ENCODE results near the gene CERT1. TPM values are rescaled to one million over a fixed set of nuclear protein-coding genes. Genes with fewer than 3 reads are reported as not detected.

CERT1 gene

DNA sequence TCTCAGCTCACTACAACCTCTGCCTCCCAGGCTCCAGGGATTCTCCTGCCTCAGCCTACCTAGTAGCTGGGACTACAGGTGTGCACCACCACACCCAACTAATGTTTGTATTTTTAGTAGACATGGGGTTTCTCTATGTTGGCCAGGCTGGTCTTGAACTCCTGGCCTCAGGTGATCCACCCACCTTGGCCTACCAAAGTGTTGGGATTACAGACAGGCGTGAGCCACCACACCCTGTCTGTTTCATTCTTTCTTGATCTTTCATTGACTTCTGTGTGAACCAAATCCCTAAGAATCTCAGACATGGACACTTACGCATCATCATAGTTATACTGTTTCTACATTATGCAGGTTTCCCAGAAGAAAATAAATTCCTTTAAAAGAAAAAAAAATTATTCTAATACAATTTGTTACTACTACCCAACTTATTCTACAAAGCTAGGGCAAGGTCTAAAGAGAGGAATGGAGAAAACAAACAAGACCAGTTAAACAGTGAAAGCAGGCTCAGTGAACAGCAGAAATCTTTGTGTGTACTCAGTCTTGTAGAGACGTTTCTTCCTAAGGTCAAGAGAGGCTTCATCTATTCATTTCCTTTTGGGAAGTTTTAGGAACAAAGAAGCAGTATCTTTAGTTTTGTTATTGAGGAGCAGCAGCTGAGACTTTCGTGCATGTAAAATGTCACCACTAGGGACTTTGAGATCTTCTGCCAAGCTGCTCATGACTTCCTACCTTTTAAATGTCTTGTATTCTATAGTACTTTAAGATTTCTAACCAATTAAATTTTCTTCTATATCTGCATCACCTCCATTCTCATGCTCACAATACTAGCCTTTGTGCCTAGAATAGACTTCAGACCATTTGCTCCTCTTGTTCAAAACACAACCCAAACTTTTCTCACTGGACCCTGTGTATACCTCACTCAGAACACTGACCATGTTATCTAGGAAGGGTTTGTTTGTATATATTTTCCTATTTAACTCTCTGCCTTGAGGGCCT is 180.0 kb downstream of the CERT1 start:
- 80% methylated on average over 3 of the region's 4 CpGs for WGBS
- H2BK12ac ChIP-seq (ENCODE audit: low read length in 2 of 2) = no peak overlapping the region
- no peaks in the 10 kb centered on the region for H3K27me3 ChIP-seq (ENCODE audit: control insufficient read depth in 1 of 2, insufficient read depth in 1 of 2, low read length in 2 of 2)
- no peak overlapping the region for H2AFZ ChIP-seq (ENCODE audit: low read depth, low read length)
- no peak overlapping the region for H3K27ac ChIP-seq (ENCODE audit: low read length, poor library complexity, severe bottlenecking)
- no peaks in the 10 kb centered on the region for H3K36me3 ChIP-seq (ENCODE audit: control insufficient read depth in 1 of 2, insufficient read depth in 2 of 2, low read depth in 1 of 2, low read length in 2 of 2)
- H3K4me1 ChIP-seq (ENCODE audit: control insufficient read depth, insufficient read depth, low read depth, low read length) = no peaks in the 10 kb centered on the region
- H2AK5ac ChIP-seq (ENCODE audit: low read length, severe bottlenecking) = no peak overlapping the region
- no peak overlapping the region for H2BK15ac ChIP-seq (ENCODE audit: low read depth, poor library complexity, severe bottlenecking)
- H3K79me1 ChIP-seq (replicated peaks; ENCODE audit: low read length, poor library complexity, severe bottlenecking) = no peaks in the 10 kb centered on the region
- no peak for DNase-seq
- H3K23ac ChIP-seq (ENCODE audit: low read length in 2 of 2) = no peak overlapping the region
- H3K4me2 ChIP-seq (ENCODE audit: low read length, poor library complexity, severe bottlenecking) = no peak overlapping the region
- no peak overlapping the region for H3K9ac ChIP-seq (ENCODE audit: low read length)
- no peak overlapping the region for H4K8ac ChIP-seq (ENCODE audit: low read length)
- H4K91ac ChIP-seq (ENCODE audit: low read length) = no peak overlapping the region
- H3K4ac ChIP-seq (ENCODE audit: low read depth in 1 of 2, low read length in 2 of 2) = no peak overlapping the region
- no peak overlapping the region for H2BK120ac ChIP-seq (ENCODE audit: low read depth, low read length)
- no peak overlapping the region for H3K4me3 ChIP-seq (ENCODE audit: insufficient read depth in 1 of 2, low read depth in 1 of 2, low read length in 2 of 2)
- H3K9me3 ChIP-seq (ENCODE audit: control insufficient read depth, low read length) = no peaks in the 10 kb centered on the region
- H2BK5ac ChIP-seq (ENCODE audit: low read depth, low read length, poor library complexity, severe bottlenecking) = no peak overlapping the region
- no peak overlapping the region for H3K18ac ChIP-seq (ENCODE audit: low read depth in 1 of 2, low read length in 2 of 2)
- no peak overlapping the region for H3K14ac ChIP-seq (ENCODE audit: low read length in 2 of 2)

GRCh38 chr5:75330404-75330803 is 181.0 kb downstream of the CERT1 start:
- no peak overlapping the region for H4K91ac ChIP-seq (ENCODE audit: low read length)
- no peak overlapping the region for H3K27ac ChIP-seq (ENCODE audit: low read length, poor library complexity, severe bottlenecking)
- DNase-seq = no peak
- no peak overlapping the region for H3K14ac ChIP-seq (ENCODE audit: low read length in 2 of 2)
- WGBS = 84% methylated on average over 4 of the region's 7 CpGs
- no peak overlapping the region for H3K4me2 ChIP-seq (ENCODE audit: low read length, poor library complexity, severe bottlenecking)
- no peaks in the 10 kb centered on the region for H3K4me1 ChIP-seq (ENCODE audit: control insufficient read depth, insufficient read depth, low read depth, low read length)
- no peak overlapping the region for H2BK120ac ChIP-seq (ENCODE audit: low read depth, low read length)
- H3K79me1 ChIP-seq (replicated peaks; ENCODE audit: low read length, poor library complexity, severe bottlenecking) = no peaks in the 10 kb centered on the region
- H3K18ac ChIP-seq (ENCODE audit: low read depth in 1 of 2, low read length in 2 of 2) = no peak overlapping the region
- H3K9me3 ChIP-seq (ENCODE audit: control insufficient read depth, low read length) = no peaks in the 10 kb centered on the region
- no peaks in the 10 kb centered on the region for H3K36me3 ChIP-seq (ENCODE audit: control insufficient read depth in 1 of 2, insufficient read depth in 2 of 2, low read depth in 1 of 2, low read length in 2 of 2)
- H2AK5ac ChIP-seq (ENCODE audit: low read length, severe bottlenecking) = no peak overlapping the region
- no peak overlapping the region for H3K4ac ChIP-seq (ENCODE audit: low read depth in 1 of 2, low read length in 2 of 2)
- H3K9ac ChIP-seq (ENCODE audit: low read length) = no peak overlapping the region
- H2AFZ ChIP-seq (ENCODE audit: low read depth, low read length) = no peak overlapping the region
- H3K4me3 ChIP-seq (ENCODE audit: insufficient read depth in 1 of 2, low read depth in 1 of 2, low read length in 2 of 2) = no peak overlapping the region
- H2BK5ac ChIP-seq (ENCODE audit: low read depth, low read length, poor library complexity, severe bottlenecking) = no peak overlapping the region
- H4K8ac ChIP-seq (ENCODE audit: low read length) = no peak overlapping the region
- H2BK12ac ChIP-seq (ENCODE audit: low read length in 2 of 2) = no peak overlapping the region
- no peak overlapping the region for H3K23ac ChIP-seq (ENCODE audit: low read length in 2 of 2)
- H3K27me3 ChIP-seq (ENCODE audit: control insufficient read depth in 1 of 2, insufficient read depth in 1 of 2, low read length in 2 of 2) = no peaks in the 10 kb centered on the region
- H2BK15ac ChIP-seq (ENCODE audit: low read depth, poor library complexity, severe bottlenecking) = no peak overlapping the region

Small RNA genes within 50 kb of the gene (small RNA-seq; reads per million reads assigned to genes)
- not detected for gene RNU7-175P (ENCODE audit: low read depth)
